Measurements from ENCODE around the gene MAGI1.
A peak's percentile ranks its signal among the peaks of the same experiment; 100 is the strongest.

MAGI1 gene

DNA sequence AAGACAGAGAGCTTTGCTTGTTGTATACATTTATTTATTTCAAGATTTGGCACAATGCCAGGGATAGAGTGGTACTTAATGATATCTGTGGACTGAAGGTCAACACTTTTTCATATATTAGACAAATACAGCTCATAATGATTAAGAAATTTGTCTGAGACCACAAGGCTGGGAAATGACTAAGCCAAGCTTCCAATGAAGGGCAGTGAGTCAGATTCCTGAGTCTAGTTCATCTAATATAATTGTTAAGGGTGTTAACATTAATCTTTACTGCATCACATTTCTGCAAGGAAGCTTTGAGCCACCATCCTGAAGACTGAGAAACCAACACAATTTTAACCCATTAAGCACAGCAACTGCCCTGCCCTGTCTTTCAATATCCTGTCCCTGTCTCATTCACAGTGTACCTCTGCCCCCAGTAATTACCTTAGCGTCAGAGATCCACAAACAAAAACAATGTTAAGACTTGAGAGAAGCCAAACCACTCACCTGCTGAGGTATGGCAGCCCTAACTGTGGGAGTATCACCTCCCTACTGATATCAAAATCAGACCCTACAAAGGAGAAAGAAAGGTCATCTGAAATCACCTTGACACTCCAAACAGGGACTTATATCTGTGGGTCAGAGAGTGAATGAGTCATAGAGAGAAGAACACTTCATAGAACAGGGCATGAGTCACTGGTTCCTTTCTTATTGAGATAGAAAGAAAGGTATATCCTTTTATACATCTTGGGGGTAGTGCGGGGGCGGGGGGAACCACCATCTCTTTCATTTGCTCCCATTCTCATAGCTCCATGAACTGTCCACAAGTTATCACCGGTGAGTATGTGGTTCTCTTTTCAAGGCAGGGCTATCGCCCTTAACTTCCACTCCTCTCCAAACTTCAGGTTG is 74.7 kb downstream of the MAGI1 start:
- no peak overlapping the region for H3K27ac ChIP-seq

DNA sequence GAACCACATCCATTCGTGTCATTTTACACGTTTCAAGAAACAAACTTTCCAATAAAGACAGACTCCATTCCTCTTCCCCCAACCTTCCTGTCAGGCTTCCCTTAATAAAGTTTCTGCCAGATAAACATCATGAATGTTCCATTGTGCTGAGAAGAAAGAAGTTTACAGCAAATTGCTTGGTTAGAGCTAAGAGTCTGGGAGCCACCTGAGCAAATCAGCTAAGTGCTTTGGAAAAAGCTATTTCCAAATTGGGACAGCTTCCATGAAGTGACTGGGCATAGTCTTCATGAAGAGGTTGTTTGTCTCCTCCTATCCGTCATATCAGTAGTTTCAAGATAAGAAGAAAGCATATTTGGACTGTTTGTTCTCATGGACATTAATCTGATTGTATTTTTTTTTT is 77.0 kb downstream of the MAGI1 start:
- H3K27ac ChIP-seq, result no peak overlapping the region
- no peak for TF ChIP-seq ZFX (IDR thresholded peaks at IDR 0.05)
- TF ChIP-seq, protein P1, sequence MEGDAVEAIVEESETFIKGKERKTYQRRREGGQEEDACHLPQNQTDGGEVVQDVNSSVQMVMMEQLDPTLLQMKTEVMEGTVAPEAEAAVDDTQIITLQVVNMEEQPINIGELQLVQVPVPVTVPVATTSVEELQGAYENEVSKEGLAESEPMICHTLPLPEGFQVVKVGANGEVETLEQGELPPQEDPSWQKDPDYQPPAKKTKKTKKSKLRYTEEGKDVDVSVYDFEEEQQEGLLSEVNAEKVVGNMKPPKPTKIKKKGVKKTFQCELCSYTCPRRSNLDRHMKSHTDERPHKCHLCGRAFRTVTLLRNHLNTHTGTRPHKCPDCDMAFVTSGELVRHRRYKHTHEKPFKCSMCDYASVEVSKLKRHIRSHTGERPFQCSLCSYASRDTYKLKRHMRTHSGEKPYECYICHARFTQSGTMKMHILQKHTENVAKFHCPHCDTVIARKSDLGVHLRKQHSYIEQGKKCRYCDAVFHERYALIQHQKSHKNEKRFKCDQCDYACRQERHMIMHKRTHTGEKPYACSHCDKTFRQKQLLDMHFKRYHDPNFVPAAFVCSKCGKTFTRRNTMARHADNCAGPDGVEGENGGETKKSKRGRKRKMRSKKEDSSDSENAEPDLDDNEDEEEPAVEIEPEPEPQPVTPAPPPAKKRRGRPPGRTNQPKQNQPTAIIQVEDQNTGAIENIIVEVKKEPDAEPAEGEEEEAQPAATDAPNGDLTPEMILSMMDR (conservative IDR thresholded peaks at IDR 0.05), result no peak

More for the DNA sequence above, 74.7 kb downstream of the MAGI1 start:
- TF ChIP-seq ZFX (IDR thresholded peaks at IDR 0.05), result no peak
- TF ChIP-seq, protein P1 (conservative IDR thresholded peaks at IDR 0.05), result no peak

DNA sequence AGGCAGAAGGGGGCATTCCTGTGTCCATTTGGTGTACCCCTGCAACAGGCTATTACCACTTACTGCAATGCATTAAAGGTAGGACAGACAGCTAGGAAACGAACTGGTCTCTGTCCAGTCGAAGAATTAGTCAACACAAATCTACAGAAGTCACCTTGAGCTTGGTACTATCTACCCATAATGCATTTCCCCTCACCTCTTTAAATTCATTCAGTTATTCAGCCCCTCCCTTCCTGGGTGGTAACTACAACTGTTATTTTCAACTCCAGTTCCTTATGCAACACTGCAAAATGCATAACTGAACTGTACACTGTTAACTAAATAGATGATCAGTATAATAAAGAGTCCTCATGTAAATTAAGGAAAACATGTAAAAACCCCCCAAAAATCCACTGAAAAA is 77.6 kb downstream of the MAGI1 start:
- TF ChIP-seq, protein P1 (conservative IDR thresholded peaks at IDR 0.05), result no peak
- no peak for TF ChIP-seq ZFX (IDR thresholded peaks at IDR 0.05)
- H3K27ac ChIP-seq, result no peak overlapping the region

DNA sequence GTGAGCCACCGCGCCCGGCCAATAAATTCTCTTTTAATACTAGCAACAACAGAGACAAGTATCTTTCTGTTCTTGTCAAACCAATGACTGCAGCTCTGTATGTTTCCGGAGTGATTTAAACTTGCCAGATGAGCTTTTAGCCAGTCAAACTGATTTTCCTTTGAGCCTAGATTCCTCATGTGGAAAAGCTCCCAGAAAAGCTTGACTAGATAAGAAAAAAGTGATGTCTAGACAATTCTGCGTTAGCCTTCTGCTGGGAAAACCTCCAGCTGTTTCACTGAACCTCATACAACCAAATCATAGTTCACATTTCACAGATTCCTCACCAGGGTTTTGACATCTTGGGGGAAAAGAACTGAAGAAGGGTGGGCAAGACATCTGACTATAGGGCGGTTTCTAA is 78.6 kb downstream of the MAGI1 start:
- H3K27ac ChIP-seq, result no peak overlapping the region
- TF ChIP-seq ZFX (IDR thresholded peaks at IDR 0.05), result no peak
- TF ChIP-seq, protein P1 (conservative IDR thresholded peaks at IDR 0.05), result no peak

DNA sequence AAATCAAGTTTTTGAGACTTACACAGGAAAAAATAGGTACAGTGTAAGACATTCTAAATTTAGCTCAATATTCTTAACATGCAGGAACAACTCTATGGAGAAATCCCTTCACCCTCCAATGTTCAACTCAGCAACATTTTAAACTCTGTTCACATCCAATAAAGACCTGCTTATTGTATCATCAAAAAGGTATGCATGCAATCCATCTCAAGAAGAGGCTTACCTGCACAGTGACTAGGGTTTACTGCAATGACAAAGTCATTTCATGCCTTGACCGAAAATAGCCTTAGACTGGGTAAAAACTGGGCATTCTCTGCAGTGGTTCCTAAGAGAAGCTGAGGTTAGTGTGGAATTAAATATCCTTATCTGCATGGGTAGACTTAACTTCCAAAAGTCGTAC is 80.5 kb downstream of the MAGI1 start:
- TF ChIP-seq, protein P1 (conservative IDR thresholded peaks at IDR 0.05), result no peak
- no peak for TF ChIP-seq ZFX (IDR thresholded peaks at IDR 0.05)

DNA sequence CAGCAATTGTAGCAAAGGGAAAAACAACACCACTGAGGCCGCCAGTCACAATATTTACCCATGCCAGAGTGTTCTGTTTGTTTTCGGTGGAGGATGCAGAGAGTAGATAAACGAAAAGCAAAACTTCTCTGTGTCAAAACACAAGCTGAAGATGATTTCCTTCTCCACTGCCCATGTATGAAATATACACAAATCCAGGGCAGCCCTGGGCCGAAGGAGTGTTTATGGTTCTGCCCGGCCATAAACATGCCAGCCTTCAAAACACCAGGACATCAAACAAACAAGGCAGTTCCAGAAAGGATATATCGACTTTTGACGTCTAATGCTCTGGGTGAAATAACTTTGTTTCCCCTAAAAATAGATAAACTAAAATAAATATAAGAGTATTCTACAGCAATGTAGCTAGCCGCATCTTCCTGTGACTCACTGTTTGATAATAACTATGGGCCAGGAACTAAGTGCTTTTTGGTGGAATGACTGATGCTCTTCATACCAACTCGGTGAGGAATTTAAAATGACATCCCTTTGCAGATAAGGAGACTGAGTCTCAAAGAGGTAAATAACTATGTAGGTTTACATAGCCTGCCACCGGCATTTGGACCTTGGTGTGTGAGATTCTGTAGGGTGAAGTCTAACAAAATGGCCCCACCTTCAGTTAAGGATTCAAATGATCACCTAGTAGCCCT is 82.8 kb downstream of the MAGI1 start:
- TF ChIP-seq, protein P1 (conservative IDR thresholded peaks at IDR 0.05), result no peak
- no peak for TF ChIP-seq ZFX (IDR thresholded peaks at IDR 0.05)
- peak overlapping the region; percentile 3; the same call in 1 of the 2 replicates for H3K27ac ChIP-seq

More for the DNA sequence above, 80.5 kb downstream of the MAGI1 start:
- H3K27ac ChIP-seq, result no peak overlapping the region

Data from C4-2B (cell line).